GM06990 (cell line): ENCODE results near the gene CFAP43.

Source experiments
- DNase-seq: peaks from one replicate; pipeline ENCODE4 v3.0.0-alpha.2; 2011; ENCODE audit not compliant: insufficient read length; ENCODE audit errors: extremely low read depth
- H3K27me3 ChIP-seq: replicated peaks from 2 replicates; pipeline ENCODE4 v1.6.0; 2011; ENCODE audit warnings: low read length; ENCODE audit not compliant: control insufficient read depth, insufficient read depth
- H3K36me3 ChIP-seq: 2 replicates; pipeline ENCODE4 v1.5.1; 2011; ENCODE audit warnings: low read length; ENCODE audit not compliant: control insufficient read depth, insufficient read depth
- H3K4me3 ChIP-seq: replicated peaks from 2 replicates; pipeline ENCODE4 v1.5.1; 2011; ENCODE audit warnings: low read depth, mild to moderate bottlenecking, control low read depth, low read length
- TF ChIP-seq, protein P1 (sequence below): IDR thresholded peaks from 2 replicates; pipeline ENCODE4 v1.5.1; 2011; ENCODE audit warnings: low read length, control low read depth, mild to moderate bottlenecking, inconsistent platforms; ENCODE audit not compliant: insufficient read depth, poor library complexity, severe bottlenecking

The CFAP43 gene

DNA sequence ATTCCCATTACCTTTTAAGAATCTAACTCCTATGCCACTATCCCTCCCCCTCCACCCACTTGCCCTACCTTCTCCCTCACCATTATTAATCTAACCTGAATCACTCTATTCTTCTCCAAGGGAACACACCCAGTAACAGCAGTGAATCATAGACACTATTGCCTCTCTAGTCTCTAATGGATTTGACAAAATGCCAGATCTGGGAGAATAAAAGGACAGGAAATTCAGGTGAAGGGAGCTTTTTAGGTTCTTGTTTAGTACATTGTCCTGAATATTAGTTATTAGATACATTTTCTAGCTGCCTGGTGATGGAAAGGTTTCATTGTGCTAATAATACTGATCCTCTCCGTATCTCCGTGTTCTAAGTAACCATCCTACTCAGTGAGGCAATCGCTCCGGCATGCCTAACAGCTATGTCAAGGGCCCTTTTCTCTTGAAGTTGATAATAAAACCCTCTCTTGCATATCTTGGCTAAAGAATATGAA lies 114.3 kb downstream of the CFAP43 start:
- TF ChIP-seq, protein P1, sequence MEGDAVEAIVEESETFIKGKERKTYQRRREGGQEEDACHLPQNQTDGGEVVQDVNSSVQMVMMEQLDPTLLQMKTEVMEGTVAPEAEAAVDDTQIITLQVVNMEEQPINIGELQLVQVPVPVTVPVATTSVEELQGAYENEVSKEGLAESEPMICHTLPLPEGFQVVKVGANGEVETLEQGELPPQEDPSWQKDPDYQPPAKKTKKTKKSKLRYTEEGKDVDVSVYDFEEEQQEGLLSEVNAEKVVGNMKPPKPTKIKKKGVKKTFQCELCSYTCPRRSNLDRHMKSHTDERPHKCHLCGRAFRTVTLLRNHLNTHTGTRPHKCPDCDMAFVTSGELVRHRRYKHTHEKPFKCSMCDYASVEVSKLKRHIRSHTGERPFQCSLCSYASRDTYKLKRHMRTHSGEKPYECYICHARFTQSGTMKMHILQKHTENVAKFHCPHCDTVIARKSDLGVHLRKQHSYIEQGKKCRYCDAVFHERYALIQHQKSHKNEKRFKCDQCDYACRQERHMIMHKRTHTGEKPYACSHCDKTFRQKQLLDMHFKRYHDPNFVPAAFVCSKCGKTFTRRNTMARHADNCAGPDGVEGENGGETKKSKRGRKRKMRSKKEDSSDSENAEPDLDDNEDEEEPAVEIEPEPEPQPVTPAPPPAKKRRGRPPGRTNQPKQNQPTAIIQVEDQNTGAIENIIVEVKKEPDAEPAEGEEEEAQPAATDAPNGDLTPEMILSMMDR: no peak
- Histone ChIP-seq H3K27me3 (no peaks in the 10 kb centered on the region), H3K4me3 (no peak overlapping the region), H3K36me3 (no peaks in the 10 kb centered on the region)
- no peak for DNase-seq

DNA sequence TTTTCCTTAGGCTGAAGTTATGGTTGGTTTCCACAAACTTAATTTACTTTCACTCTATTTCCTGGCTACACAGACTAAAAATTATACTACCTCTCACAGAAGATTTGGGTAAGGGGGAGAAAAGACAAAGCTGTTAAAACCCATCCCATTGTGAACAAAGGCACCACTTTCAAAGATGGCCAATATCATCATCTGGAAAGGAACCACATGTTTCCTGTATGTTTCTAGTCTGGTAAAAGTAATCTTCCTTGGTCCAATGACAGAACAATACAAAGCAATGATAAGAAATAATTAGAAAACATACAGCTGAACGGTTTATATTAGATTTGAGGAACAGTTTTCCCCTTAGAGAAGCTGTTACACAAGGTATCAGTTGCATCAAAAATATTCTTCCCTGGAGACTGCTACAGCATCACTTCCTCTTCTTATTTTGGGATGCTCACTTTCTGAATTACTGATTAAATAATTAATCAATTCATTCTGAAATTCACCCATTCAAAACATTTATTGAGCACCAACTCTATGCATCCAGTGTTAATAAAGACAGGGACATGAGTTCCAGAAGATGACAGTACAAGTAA lies 118.7 kb downstream of the CFAP43 start:
- no peak overlapping the region for H3K4me3 ChIP-seq
- TF ChIP-seq, protein P1: no peak
- no peak for DNase-seq
- H3K36me3 ChIP-seq: no peaks in the 10 kb centered on the region
- H3K27me3 ChIP-seq: no peaks in the 10 kb centered on the region

DNA sequence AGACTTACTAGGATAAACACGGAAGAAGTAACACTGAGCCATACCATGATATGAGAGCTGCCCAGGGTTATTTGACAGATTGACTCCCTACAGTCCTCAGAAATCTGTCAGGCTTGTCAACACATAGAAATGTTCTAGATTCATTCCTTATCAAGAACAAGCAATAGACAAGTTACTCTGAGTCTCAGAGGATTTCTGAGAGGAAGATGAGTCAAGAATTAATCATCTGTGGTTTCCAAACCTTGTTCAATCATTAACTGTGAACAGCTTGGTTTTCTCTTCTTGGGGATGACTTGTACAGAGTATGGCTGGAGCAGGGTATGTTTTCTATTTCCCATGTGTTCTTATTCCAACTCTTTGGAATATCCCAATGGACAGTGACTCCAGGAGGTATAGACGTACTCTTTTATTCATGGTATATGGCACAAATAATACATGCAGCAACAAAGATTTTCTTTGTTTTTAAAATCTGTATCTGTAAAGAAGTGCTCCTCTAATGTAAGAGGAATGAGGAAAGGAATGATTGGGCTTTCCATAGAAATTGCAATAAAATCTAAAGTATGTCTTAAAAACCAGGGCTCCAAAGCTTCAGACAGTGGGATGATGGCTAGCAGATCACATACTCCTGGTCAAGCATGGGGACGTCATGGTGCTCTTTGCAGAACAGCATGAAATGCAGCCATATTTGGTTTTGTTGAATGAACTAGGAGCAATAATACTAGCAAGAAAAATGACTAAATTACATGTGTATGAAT lies 122.1 kb downstream of the CFAP43 start:
- TF ChIP-seq, protein P1: no peak
- H3K36me3 ChIP-seq: no peaks in the 10 kb centered on the region
- no peaks in the 10 kb centered on the region for H3K27me3 ChIP-seq
- no peak for DNase-seq
- H3K4me3 ChIP-seq: no peak overlapping the region

DNA sequence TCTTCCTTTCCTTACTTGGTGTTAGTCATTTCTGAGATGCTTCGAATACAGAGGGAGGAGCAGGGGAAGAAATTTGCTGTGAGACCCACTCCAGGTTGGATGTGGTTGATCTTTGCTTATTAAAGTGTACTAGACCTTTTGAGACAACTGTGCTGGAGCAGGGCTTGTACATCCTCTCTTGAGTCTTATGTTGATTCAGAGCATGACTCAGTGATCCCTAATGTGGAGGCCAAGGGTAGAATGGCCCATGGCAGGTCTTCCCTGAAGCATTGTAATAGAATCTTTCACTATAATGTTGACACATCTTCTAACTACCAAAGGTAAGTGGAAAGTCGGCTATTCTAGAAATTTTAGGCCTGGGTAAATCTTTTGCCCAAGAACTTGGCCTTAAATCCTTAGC lies 127.2 kb downstream of the CFAP43 start:
- H3K27me3 ChIP-seq: no peaks in the 10 kb centered on the region
- H3K36me3 ChIP-seq: no peaks in the 10 kb centered on the region
- no peak for DNase-seq
- TF ChIP-seq, protein P1: no peak
- H3K4me3 ChIP-seq: no peak overlapping the region

DNA sequence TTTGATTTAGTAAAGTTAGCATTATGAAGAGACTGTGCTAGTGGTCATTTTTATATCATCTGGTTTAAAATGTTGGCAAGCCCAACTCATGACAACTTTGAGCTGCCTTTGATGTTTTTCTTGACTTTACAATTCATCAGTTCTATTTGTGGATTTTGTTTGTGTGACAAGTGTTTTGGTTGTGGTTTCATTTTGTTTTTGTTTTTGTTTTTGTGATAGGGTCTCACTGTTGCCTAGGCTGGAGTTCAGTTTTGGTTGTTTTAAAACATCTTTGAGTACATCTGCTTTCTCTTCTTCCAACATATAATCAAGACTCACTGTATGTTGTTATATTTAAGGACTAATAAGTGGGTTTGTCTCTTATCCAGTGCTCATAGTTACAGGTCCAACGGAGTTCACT lies 127.7 kb downstream of the CFAP43 start:
- Histone ChIP-seq H3K36me3 (no peaks in the 10 kb centered on the region), H3K4me3 (no peak overlapping the region), H3K27me3 (no peaks in the 10 kb centered on the region)
- TF ChIP-seq, protein P1: no peak
- no peak for DNase-seq

DNA sequence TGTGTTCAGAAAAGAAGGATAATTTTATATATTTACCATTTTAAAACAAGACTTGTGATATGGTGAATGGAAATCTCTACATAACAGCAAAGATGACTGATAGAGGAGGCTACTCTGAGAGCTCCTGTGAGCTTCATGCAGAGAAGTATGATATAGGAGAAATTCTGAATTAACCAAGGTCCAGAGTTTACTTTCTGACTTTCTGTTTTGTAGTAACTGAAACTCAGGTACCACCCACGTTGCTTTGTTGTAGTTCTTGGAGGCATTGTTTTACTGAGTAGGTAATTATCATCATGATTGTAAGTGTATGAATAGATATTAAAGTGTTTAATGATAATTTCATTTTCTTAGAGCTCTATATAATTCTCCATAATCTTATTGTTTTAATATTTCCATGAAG lies 128.2 kb downstream of the CFAP43 start:
- H3K4me3 ChIP-seq: no peak overlapping the region
- H3K36me3 ChIP-seq: no peaks in the 10 kb centered on the region
- no peaks in the 10 kb centered on the region for H3K27me3 ChIP-seq
- DNase-seq: no peak
- TF ChIP-seq, protein P1: no peak
